Stimulated activated CD8-positive, alpha-beta memory T cell treated with anti-CD3 and anti-CD28 coated beads, Interleukin-12 subunit alpha, Interleukin-12 subunit beta, amount 100 ng/mL, for 24 hours (primary cell): ENCODE measurements around the gene POTEC.
"Not testable (repeated sequence)": the region's sequence is repeated elsewhere in the genome, so short reads cannot be mapped to it uniquely, and the experiment has no call there.

Source experiments
- DNase-seq: peaks from one replicate; pipeline ENCODE4 v3.0.0-alpha.2; 2020; ENCODE audit errors: extremely low read depth

The POTEC gene

DNA sequence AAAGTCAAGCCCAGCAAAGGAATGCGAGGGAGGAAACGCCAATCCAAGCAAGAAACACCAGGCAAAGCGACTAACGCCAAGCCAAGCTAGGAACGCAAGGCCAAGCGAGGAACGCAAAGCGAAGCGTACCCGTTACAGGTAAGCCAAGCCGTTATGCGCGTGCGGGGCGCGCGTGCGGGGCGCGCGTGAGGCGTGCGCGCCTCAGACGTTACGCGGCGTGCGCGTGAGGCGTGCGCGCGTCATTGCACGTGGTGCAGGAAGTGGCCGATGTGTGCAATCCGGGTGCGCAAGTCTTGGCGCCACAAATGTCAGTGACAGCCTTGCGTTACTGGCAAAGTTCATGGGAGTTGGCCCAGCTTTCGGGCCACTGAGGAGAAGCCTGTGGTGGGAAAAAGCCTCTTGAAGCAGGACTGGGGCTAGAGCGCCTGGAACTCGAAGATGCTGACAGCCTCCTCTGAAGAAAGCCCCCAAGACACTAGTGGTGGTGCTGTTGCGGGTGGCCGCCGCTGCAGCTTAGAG is at the start of gene POTEC:
Gene POTEC, minus strand, starts transcription at position 155 of the 519 bp plus-strand sequence. CDS start 454 bp downstream, outside the sequence.
- not testable (repeated sequence) for DNase-seq

- DNase-seq: no peak
These were observed 34.6 kb upstream of the POTEC start for GRCh38 chr18:14577971-14578370.

- not testable (repeated sequence) for DNase-seq
These were observed 16.1 kb upstream of the POTEC start for GRCh38 chr18:14559502-14559901.

DNA sequence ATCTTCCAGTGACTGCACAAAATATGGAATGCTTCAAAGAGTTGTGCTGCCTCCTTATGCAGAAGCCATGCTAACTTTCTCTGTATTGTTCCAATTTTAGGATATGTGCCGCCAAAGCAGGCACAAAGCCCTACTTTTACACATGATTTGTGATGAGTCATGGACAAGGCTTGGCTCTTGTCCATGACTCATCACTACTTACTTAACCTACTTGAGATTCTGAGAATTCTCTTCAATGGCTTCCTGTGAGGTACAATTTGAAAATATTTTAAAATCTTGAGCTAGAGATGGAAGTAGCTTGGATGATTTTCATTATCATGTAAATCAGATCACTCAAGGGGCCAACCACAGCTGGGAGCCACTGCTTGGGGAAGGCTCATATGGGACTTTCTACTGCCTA is 11.7 kb downstream of the POTEC start:
- not testable (repeated sequence) for DNase-seq

- not testable (repeated sequence) for DNase-seq
These were observed 32.7 kb downstream of the POTEC start for GRCh38 chr18:14510707-14511106.

DNA sequence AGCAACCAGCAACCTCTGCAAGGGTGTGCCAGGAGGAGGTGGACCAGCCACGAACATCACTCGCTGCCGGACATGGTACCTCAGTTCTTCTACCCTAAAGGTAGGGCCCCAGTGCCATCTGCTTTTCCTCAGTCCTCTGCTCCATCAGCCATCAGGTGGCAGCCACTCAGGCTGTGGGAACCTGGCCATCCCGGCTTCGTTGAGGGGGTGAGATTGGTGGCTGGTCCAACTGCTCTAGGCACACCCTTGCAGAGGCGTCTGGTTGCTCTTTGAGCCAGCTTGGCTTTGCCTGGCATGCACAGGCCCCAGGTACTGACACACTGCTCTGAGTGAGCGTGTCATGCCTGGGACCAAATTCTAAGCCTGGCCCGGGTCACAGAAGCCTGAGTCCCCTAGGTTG is 39.7 kb downstream of the POTEC start:
- not testable (repeated sequence) for DNase-seq

DNA sequence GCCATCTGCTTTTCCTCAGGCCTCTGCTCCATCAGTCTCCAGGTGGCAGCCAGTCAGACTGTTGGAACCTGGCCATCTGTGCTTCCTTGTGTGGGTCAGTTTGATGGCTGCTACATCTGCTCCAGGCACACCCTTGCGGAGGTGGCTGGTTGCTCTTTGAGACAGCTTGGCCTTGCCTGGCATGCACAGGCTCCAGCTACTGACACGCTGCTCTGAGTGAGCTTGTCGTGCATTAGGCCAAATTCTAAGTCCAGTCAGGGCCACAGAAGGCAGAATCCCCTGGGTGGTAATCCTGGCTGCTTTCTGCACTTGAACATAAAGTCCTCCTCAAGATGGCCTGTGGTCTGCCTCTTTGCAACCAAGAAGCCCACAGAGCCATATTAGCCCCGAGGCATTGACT is 41.5 kb downstream of the POTEC start:
- DNase-seq: not testable (repeated sequence)

DNA sequence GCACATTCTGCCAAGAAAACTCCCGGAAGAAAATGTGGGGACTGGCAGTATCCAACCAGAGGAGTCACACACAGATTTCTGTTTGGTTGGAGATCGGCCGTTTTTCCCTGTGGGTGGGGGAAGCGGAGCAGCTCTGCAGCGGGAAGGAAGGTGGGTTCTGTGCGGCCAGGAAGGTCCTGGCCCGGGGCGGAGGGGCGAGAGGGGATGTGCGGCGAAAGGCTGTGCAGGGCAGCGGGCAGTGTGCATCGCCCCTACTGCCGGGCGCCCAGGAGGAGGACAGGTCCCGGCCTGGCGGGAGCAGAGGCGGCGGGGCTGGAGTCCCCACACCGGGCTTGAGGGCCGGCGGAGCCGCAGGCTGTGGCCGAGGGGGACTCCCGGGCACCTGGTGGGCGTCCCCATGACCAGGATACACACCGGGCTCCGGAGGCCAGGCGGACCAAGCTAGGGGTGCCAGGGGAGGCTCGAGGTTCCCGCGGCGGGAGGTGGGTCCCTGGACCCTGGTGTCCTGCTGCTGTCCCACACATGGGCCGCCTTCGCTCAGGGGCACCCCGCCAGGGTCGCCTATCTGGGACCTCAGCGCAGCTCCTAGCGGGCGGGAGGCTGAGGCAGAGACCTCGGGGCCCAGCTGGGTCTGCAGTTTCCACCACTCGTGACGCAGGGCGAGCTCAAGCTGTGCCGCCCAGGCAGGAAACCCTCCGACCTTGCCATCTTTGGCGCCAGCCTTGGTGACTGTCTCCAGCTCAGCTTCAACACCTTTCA is 54.0 kb downstream of the POTEC start:
- DNase-seq: not testable (repeated sequence)

GRCh38 chr18:14488789-14489188 is 54.6 kb downstream of the POTEC start:
- not testable (repeated sequence) for DNase-seq

- not testable (repeated sequence) for DNase-seq
These were observed 56.3 kb downstream of the POTEC start for GRCh38 chr18:14486926-14487580.

DNA sequence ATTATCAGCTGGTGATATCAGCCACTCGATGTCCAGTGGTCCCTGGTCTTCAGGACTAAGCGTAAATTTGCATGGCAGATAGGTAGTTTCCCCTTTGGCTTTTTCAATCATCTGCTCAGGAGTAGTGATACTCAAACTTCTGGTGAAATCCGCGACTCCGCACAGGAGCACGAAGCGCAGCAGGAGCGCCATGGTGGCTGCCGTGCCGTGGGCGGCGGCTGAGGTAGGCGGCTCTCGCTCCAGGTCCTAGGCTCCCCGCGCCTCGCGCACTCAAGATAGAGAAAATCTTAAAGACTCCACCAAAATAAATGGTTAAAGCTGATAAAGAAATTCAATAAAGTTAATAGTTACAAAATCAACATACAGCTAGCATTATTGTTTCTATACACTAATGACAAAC is 64.3 kb downstream of the POTEC start:
- DNase-seq: not testable (repeated sequence)

DNA sequence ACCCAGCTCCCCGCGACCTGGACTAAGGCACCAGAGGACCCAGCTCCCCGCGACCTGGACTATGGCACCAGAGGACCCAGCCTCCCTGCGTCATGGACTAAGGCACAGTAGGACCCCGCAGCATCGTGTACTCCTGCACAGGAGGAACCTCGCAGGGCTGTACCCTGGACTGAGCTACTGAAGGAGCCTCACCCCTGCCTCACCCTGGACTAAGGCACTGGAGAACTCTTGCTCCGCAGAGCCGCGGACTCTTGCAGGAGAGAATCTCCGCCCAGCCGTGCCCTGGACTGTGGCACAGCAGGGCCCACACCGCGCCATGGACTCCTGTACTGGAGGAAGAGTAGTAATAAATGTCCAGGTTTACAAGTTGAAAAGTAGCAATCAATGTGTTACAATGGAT is 67.9 kb downstream of the POTEC start:
- not testable (repeated sequence) for DNase-seq

- not testable (repeated sequence) for DNase-seq
These were observed 68.6 kb downstream of the POTEC start for GRCh38 chr18:14474752-14475151.

- not testable (repeated sequence) for DNase-seq
These were observed 69.2 kb downstream of the POTEC start for GRCh38 chr18:14474007-14474720.

DNA sequence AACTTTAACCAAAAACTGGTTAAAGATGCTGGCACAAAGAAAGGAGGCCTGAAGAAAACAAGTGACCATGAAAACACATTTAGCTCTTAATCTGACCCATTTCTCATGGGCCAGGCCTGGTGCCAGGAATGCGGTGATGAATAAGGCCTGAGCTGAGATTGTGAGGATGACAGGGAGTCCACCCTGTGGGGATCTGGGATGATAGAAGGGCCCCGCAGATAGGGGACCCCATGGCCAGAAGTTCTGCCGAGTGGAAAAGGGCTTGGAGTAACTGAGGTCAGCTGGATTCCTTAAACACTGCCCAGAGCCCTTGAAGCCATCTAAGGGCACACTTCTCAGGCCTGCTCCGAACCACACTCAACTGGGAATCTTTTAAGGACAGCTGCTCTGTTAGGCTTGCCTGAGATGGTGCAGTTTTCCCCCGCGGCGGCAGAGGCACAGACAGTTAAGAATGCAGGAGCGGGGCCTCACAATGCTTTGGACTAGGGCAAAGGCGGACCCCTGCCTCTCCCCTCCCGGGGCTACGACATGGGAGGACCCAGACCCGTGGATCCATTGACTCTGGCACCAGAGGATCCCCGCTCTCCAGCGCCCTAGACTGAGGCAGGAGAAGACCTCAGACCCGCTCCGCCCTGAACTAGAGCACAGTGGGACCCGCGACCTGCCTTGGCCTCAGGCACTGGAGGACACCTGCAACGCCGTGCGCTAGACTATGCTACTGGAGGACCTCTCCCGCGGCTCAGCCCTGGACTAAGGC is 70.0 kb downstream of the POTEC start:
- not testable (repeated sequence) for DNase-seq

DNA sequence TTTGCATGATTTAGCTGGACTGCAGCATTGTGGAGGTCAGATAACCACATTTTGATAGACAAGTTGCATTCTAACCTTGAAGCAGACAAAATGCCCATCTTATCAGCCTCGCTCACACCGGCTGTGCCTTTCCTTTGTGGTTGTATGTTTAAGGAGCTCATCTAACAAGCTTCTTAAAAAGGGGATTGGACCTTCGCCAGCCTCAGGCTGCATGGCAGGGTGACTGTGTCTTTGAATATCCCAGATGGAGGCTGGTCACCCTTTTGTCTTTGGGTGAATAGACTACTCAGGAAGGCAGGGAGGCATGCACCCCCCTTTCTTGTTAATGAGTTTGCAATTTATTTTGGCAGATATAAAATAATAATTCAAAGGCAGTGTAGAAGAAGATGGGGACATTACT is 72.1 kb downstream of the POTEC start:
- not testable (repeated sequence) for DNase-seq

GRCh38 chr18:14470446-14470845 is 73.0 kb downstream of the POTEC start:
- DNase-seq: not testable (repeated sequence)

GRCh38 chr18:14470046-14470445 is 73.4 kb downstream of the POTEC start:
- DNase-seq: not testable (repeated sequence)

DNA sequence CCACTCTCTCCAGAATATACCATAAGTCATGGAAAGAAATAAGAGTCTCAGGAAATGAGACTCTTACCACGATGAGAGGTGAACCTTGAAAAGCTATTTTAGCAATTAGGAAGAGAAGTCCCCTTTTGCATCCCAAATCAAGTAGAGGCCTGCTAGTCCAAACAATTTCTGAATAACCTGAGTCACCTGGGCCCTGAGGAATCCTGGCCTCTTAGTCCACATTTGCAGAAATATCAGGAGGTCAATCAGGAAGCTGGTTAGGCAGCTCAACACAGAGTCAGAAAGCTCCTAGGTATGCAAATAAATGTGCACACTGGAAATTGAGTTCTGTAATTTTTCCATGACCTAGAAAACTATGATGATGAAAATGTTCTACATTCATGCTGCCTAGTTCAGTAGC is 77.4 kb downstream of the POTEC start:
- not testable (repeated sequence) for DNase-seq
